ENCODE data around the gene OR10A4. TPM values are rescaled to one million over a fixed set of nuclear protein-coding genes. Genes with fewer than 3 reads are reported as not detected.

The OR10A4 gene
- total and polyA plus RNA-seq, 2 of the 13 experiments (the other 11 are each of a cell fraction or from before 2014, with no cell fraction given) = not detected

DNA sequence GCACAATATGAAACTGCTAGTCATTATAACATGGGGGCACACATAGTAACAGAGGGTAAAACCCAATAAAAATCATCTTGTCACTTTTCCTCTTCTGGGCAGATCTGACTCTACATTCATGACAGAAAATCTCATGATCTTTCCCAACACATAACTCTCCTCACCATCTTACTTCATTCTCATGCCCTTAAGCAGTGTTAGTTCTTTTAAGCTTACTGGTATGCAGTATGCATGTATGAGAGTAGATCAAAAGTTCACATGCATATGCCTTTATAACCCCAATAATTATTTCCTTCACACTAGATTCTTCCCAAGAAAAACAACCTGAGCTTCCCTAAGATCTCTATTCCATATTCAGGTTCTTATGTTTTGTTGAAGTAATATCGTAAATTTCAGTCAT lies 5.1 kb upstream of the OR10A4 start:
- Histone ChIP-seq H3K36me3 (replicated peaks in 1 of 2; ENCODE audit: control insufficient read depth in 1 of 2, insufficient read depth in 2 of 2, low read length in 2 of 2) (no peaks in the 10 kb centered on the region), H3K4me2 (ENCODE audit: low read depth, low read length) (no peak overlapping the region), H2AFZ (ENCODE audit: low read length) (no peak overlapping the region), H3K9me3 (ENCODE audit: low read length) (no peaks in the 10 kb centered on the region), H4K20me1 (ENCODE audit: insufficient read depth, low read length) (no peaks in the 10 kb centered on the region), H3K79me2 (ENCODE audit: insufficient read depth, low read length) (no peaks in the 10 kb centered on the region), H3K4me1 (ENCODE audit: insufficient read depth, low read length) (no peaks in the 10 kb centered on the region), H3K9ac (ENCODE audit: insufficient read depth, low read depth, low read length) (no peak overlapping the region), H3K27ac (ENCODE audit: extremely low read length, insufficient read depth, low read length) (no peak overlapping the region), H3K4me3 (replicated peaks in 1 of 3; ENCODE audit: insufficient read depth in 1 of 3, low read depth in 2 of 3, low read length in 3 of 3) (no peak overlapping the region), H3K27me3 (ENCODE audit: control insufficient read depth in 1 of 2, insufficient read depth in 2 of 2, low read length in 2 of 2) (no peaks in the 10 kb centered on the region)
- ChIA-PET POLR2A (no interaction called here), CTCF (ENCODE audit: low intra/inter-chr PET ratio, low total read pairs) (no interaction called here)
- no peak for ATAC-seq
- WGBS (ENCODE audit: low lambda C conversion rate) = 0% methylated on average over 1 of the region's 1 CpG
- FAIRE-seq = no peak
- in situ Hi-C loops (cut with HindIII; ENCODE audit: extremely low pct_ligation_motif_present, low pct_unique_long_range_greater_than_20kb) = no loop called here
- intact Hi-C loops (cut with micrococcal nuclease; ENCODE audit: unreplicated experiment) = no loop called here
- TF ChIP-seq SUZ12 (IDR thresholded peaks at IDR 0.05; ENCODE audit: low read depth, low read length) (no peak), TOPORS (CRISPR knock-in tag; IDR thresholded peaks at IDR 0.05) (no peak), TSC22D2 (CRISPR knock-in tag; IDR thresholded peaks at IDR 0.05; ENCODE audit: borderline replicate concordance) (no peak), FOXJ3 (CRISPR knock-in tag; IDR thresholded peaks at IDR 0.05; ENCODE audit: borderline replicate concordance) (no peak), REPIN1 (CRISPR knock-in tag; IDR thresholded peaks at IDR 0.05; ENCODE audit: borderline replicate concordance, low read depth) (no peak), MYNN (CRISPR knock-in tag; IDR thresholded peaks at IDR 0.05; ENCODE audit: low read depth) (no peak), NR2F2 (IDR thresholded peaks at IDR 0.05; ENCODE audit: borderline replicate concordance, low read depth) (no peak), ZNF616 (CRISPR knock-in tag; IDR thresholded peaks at IDR 0.05; ENCODE audit: low read depth) (no peak), ZNF557 (CRISPR knock-in tag; IDR thresholded peaks at IDR 0.05) (no peak), ZBTB42 (CRISPR knock-in tag; IDR thresholded peaks at IDR 0.05) (no peak), NR3C1 (CRISPR knock-in tag; IDR thresholded peaks at IDR 0.05) (no peak), ZNF558 (CRISPR knock-in tag; IDR thresholded peaks at IDR 0.05; ENCODE audit: borderline replicate concordance) (no peak), ZNF644 (CRISPR knock-in tag; IDR thresholded peaks at IDR 0.05; ENCODE audit: low read depth) (no peak), ATAD3A (CRISPR knock-in tag; IDR thresholded peaks at IDR 0.05) (no peak)
- TF ChIP-seq, protein P1, sequence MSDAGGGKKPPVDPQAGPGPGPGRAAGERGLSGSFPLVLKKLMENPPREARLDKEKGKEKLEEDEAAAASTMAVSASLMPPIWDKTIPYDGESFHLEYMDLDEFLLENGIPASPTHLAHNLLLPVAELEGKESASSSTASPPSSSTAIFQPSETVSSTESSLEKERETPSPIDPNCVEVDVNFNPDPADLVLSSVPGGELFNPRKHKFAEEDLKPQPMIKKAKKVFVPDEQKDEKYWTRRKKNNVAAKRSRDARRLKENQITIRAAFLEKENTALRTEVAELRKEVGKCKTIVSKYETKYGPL (CRISPR knock-in tag; IDR thresholded peaks at IDR 0.05) = no peak
- TF ChIP-seq, protein P2, sequence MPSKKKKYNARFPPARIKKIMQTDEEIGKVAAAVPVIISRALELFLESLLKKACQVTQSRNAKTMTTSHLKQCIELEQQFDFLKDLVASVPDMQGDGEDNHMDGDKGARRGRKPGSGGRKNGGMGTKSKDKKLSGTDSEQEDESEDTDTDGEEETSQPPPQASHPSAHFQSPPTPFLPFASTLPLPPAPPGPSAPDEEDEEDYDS (CRISPR knock-in tag; IDR thresholded peaks at IDR 0.05) = no peak
- TF ChIP-seq, protein P3, sequence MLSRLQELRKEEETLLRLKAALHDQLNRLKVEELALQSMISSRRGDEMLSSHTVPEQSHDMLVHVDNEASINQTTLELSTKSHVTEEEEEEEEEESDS (CRISPR knock-in tag; IDR thresholded peaks at IDR 0.05; ENCODE audit: borderline replicate concordance) = no peak
- BruUV-seq (replicated peaks) = no TSS peak
- DNase-seq (ENCODE audit: low spot score) = no peak

All from HepG2 (cell line).